Measurements from ENCODE around the gene IPO13. TPM values are rescaled to one million over a fixed set of nuclear protein-coding genes. Genes with fewer than 3 reads are reported as not detected.

The IPO13 gene
- total RNA-seq, 1 experiment from 2014 or later: 25.0 TPM

DNA sequence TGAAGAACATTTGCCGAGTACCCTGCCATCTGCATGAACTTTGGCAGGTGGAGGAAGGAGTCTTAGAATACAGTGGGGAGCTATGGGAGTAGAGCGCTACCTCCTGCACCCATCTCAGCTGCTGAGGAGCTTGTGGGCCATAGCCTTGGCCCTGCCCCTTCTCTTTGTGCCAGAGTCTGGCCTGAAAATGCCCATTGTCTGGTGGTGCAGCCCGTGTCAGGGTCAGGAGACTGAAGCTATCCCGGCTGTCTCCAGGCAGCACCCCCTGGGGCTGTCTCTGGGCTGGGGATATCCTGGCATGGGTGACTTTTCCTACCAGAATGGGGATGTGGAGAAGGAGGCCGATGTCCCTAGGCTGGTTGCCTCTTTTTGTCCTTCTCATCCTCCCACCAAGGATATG is 7.3 kb downstream of the IPO13 start:
- POLR2A ChIA-PET (ENCODE audit: unreplicated experiment): no interaction called here
- H3K4me3 ChIP-seq: no peak overlapping the region
- no peaks in the 10 kb centered on the region for H3K4me1 ChIP-seq (replicated peaks; ENCODE audit: insufficient read depth)
- no peaks in the 10 kb centered on the region for H3K27me3 ChIP-seq (ENCODE audit: insufficient read depth, low read depth)
- no peak overlapping the region for H2AFZ ChIP-seq
- no peaks in the 10 kb centered on the region for H3K9me3 ChIP-seq (ENCODE audit: insufficient read depth, low read depth)
- H4K20me1 ChIP-seq (ENCODE audit: insufficient read depth): no peaks in the 10 kb centered on the region
- DNase-seq: no peak
- H3K4me2 ChIP-seq: no peak overlapping the region
- no peaks in the 10 kb centered on the region for H3K36me3 ChIP-seq (ENCODE audit: low read depth)
- H3F3A ChIP-seq (ENCODE audit: insufficient read depth, low read depth): no peaks in the 10 kb centered on the region
- TF ChIP-seq EZH2 (IDR thresholded peaks at IDR 0.05; ENCODE audit: low read depth): no peak
- no TSS peak for BruUV-seq (replicated peaks)
- intact Hi-C loops (cut with micrococcal nuclease; ENCODE audit: unreplicated experiment): no loop called here
- H3K79me2 ChIP-seq (ENCODE audit: low read depth): no peaks in the 10 kb centered on the region
- CTCF ChIA-PET: no interaction called here
- H3K27ac ChIP-seq: no peak overlapping the region
- no peaks in the 10 kb centered on the region for H3K9me2 ChIP-seq (ENCODE audit: insufficient read depth)

DNA sequence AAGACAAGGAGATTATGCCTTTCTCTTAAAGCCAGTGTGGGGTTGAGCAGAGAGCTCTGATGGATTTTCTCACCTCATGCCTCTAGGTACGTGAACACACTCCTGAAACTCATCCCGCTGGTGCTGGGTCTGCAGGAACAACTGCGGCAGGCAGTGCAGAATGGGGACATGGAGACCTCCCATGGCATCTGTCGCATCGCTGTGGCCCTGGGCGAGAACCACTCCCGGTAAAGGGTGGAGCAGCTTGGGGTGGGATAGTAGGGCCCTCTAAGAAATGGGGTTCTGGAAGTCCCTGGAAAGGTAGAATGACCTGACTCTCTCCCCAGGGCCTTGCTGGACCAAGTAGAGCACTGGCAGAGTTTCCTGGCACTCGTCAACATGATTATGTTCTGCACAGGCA is 9.5 kb downstream of the IPO13 start:
- no peaks in the 10 kb centered on the region for H3K36me3 ChIP-seq (ENCODE audit: low read depth)
- H3K4me1 ChIP-seq (replicated peaks; ENCODE audit: insufficient read depth): no peaks in the 10 kb centered on the region
- no peak overlapping the region for H3K4me2 ChIP-seq
- no TSS peak for BruUV-seq (replicated peaks)
- intact Hi-C loops (cut with micrococcal nuclease; ENCODE audit: unreplicated experiment): no loop called here
- no peak overlapping the region for H2AFZ ChIP-seq
- no peak for DNase-seq
- H4K20me1 ChIP-seq (ENCODE audit: insufficient read depth): no peaks in the 10 kb centered on the region
- no peaks in the 10 kb centered on the region for H3F3A ChIP-seq (ENCODE audit: insufficient read depth, low read depth)
- no peak overlapping the region for H3K4me3 ChIP-seq
- no peaks in the 10 kb centered on the region for H3K9me2 ChIP-seq (ENCODE audit: insufficient read depth)
- ChIA-PET POLR2A (ENCODE audit: unreplicated experiment) (no interaction called here), CTCF (interaction anchor here (0.6 kb wide), 1 partner anchor 306 kb away, joined by 4 read pairs; the partner anchor contains the start of gene KDM4A)
- H3K27me3 ChIP-seq (ENCODE audit: insufficient read depth, low read depth): no peaks in the 10 kb centered on the region
- H3K27ac ChIP-seq: no peak overlapping the region
- no peaks in the 10 kb centered on the region for H3K79me2 ChIP-seq (ENCODE audit: low read depth)
- H3K9me3 ChIP-seq (ENCODE audit: insufficient read depth, low read depth): no peaks in the 10 kb centered on the region
- TF ChIP-seq, protein P1, sequence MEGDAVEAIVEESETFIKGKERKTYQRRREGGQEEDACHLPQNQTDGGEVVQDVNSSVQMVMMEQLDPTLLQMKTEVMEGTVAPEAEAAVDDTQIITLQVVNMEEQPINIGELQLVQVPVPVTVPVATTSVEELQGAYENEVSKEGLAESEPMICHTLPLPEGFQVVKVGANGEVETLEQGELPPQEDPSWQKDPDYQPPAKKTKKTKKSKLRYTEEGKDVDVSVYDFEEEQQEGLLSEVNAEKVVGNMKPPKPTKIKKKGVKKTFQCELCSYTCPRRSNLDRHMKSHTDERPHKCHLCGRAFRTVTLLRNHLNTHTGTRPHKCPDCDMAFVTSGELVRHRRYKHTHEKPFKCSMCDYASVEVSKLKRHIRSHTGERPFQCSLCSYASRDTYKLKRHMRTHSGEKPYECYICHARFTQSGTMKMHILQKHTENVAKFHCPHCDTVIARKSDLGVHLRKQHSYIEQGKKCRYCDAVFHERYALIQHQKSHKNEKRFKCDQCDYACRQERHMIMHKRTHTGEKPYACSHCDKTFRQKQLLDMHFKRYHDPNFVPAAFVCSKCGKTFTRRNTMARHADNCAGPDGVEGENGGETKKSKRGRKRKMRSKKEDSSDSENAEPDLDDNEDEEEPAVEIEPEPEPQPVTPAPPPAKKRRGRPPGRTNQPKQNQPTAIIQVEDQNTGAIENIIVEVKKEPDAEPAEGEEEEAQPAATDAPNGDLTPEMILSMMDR (conservative IDR thresholded peaks at IDR 0.05): no peak
- no peak for TF ChIP-seq EZH2 (IDR thresholded peaks at IDR 0.05; ENCODE audit: low read depth)

DNA sequence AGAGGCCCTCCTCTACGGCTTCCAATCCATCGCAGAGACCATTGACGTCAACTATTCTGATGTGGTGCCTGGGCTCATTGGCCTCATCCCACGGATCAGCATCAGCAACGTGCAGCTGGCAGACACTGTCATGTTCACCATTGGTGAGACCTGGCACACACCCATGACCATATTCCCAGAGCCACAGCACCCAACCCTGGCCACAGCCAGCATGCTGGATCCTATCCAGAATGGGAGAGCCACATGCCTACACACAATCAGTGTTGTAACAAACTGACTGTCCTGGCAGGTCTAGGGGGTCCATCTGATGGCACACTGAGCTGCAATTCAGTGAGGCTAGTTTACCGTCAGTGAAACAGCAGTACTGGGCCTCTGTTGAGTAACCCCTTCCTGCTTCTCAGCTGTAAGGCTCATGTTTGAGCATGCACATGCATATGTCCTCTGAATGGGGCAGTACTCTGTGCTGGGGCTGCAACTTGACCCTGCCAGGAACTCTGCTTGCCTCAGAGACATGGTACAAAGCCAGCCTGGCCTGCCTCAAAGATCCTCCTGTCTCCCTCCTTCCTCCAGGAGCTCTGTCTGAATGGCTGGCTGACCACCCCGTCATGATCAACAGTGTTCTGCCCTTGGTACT is 10.8 kb downstream of the IPO13 start:
- no peaks in the 10 kb centered on the region for H3K9me2 ChIP-seq (ENCODE audit: insufficient read depth)
- intact Hi-C loops (cut with micrococcal nuclease; ENCODE audit: unreplicated experiment): no loop called here
- CTCF ChIA-PET: no interaction called here
- H3K27me3 ChIP-seq (ENCODE audit: insufficient read depth, low read depth): no peaks in the 10 kb centered on the region
- H2AFZ ChIP-seq: no peak overlapping the region
- no peak overlapping the region for H3K4me2 ChIP-seq
- no peaks in the 10 kb centered on the region for H4K20me1 ChIP-seq (ENCODE audit: insufficient read depth)
- BruUV-seq (replicated peaks): no TSS peak
- no peak overlapping the region for H3K27ac ChIP-seq
- H3K9me3 ChIP-seq (ENCODE audit: insufficient read depth, low read depth): no peaks in the 10 kb centered on the region
- TF ChIP-seq, protein P1 (conservative IDR thresholded peaks at IDR 0.05): no peak
- TF ChIP-seq EZH2 (IDR thresholded peaks at IDR 0.05; ENCODE audit: low read depth): no peak
- DNase-seq: no peak
- no peaks in the 10 kb centered on the region for H3K4me1 ChIP-seq (replicated peaks; ENCODE audit: insufficient read depth)
- POLR2A ChIA-PET (ENCODE audit: unreplicated experiment): no interaction called here
- H3K4me3 ChIP-seq: no peak overlapping the region
- no peaks in the 10 kb centered on the region for H3F3A ChIP-seq (ENCODE audit: insufficient read depth, low read depth)
- no peaks in the 10 kb centered on the region for H3K36me3 ChIP-seq (ENCODE audit: low read depth)
- H3K79me2 ChIP-seq (ENCODE audit: low read depth): no peaks in the 10 kb centered on the region
